ENCODE data around the gene LGALS7B. TPM values are rescaled to one million over a fixed set of nuclear protein-coding genes. Genes with fewer than 3 reads are reported as not detected.

Gene LGALS7B
- total RNA-seq, 1 experiment from 2014 or later: 2.4 TPM

DNA sequence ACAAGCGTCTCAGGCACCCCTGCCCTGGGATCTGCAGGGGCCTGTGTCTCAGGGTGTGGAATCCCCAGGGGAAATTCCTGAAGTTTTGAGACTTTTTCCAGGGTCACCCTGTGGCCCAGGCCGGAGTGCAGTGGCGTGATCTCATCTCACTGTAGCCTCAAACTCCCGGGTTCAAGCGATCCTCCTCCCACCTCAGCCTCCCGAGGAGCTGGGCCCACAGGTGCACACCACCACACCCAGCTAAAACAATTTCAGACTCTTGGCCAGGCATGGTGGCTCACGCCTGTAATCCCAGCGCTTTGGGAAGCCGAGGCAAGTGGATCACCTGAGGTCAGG lies 48.8 kb upstream of the LGALS7B start (continued):
- TF ChIP-seq CEBPB (IDR thresholded peaks at IDR 0.05; ENCODE audit: low read depth): no peak
- no peak for TF ChIP-seq POLR2AphosphoS5 (IDR thresholded peaks at IDR 0.05; ENCODE audit: low read depth, low read length)
- TF ChIP-seq ZNF274 (IDR thresholded peaks at IDR 0.05; ENCODE audit: low read depth, low read length): no peak
- TF ChIP-seq TCF7L2 (IDR thresholded peaks at IDR 0.05; ENCODE audit: borderline replicate concordance, extremely low read depth, insufficient read depth, insufficient read length): no peak
- TF ChIP-seq POLR2A (IDR thresholded peaks at IDR 0.05; ENCODE audit: borderline replicate concordance, extremely low read depth, insufficient read depth, insufficient read length): no peak

DNA sequence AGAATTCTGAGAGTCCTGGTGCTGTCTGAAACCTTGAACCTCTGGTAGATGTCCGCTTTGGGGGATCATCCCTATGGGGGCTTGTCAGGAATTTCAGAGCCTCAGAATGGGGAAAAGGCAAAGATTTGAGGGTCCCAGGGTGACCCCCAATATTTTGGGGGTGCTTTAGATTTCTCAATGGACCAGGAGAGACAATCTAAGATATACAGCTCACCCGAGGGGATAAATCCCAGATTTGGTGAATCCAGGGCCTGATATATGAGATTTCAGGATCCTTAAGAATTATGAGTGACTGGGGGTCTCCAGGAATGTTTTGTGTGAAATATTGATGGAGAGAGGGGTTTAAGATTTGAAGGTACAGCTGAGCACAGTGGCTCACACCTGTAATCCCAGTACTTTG lies 48.1 kb upstream of the LGALS7B start:
- no TSS peak for BruUV-seq (replicated peaks)
- Histone ChIP-seq H3K4me2 (ENCODE audit: low read length) (no peak overlapping the region), H3K27me3 (ENCODE audit: insufficient read depth, low read length) (no peaks in the 10 kb centered on the region), H3K36me3 (ENCODE audit: control insufficient read depth in 1 of 2, insufficient read depth in 2 of 2, low read length in 2 of 2) (no peaks in the 10 kb centered on the region), H3K4me3 (replicated peaks in 1 of 2; ENCODE audit: low read depth in 1 of 2, low read length in 2 of 2) (no peak overlapping the region), H3K9ac (ENCODE audit: low read length) (no peak overlapping the region), H3K79me2 (ENCODE audit: insufficient read depth, low read length) (no peaks in the 10 kb centered on the region), H4K20me1 (ENCODE audit: insufficient read depth) (no peaks in the 10 kb centered on the region), H2AFZ (ENCODE audit: low read depth, low read length, poor library complexity, severe bottlenecking) (no peak overlapping the region), H3K27ac (ENCODE audit: low read depth, low read length) (no peak overlapping the region), H3K9me2 (ENCODE audit: insufficient read depth) (no peaks in the 10 kb centered on the region), H3K9me3 (ENCODE audit: control insufficient read depth in 1 of 2, insufficient read depth in 1 of 2, low read depth in 1 of 2, low read length in 2 of 2) (no peaks in the 10 kb centered on the region), H3K4me1 (ENCODE audit: control insufficient read depth in 1 of 2, insufficient read depth in 2 of 2, low read length in 2 of 2) (peaks cover 0 to 12% of the 10 kb centered on the region in 2 experiments; a peak in 2 of 4 replicates)
- RAD21 ChIA-PET (ENCODE audit: low non-redundant PET in 1 of 2, low total read pairs in 2 of 2, uncharacterized antibody in 2 of 2, unreplicated experiment in 2 of 2): interaction anchor here in 1 of 2 experiments (0.7 kb wide), 1 partner anchor 297 kb away, joined by 3 read pairs; no protein-coding TSS in a partner anchor
- ATAC-seq (no peak), DNase-seq (ENCODE audit: low read depth, low spot score) (no peak)
- intact Hi-C loops (cut with micrococcal nuclease): no loop called here
- CTCF ChIA-PET: no interaction called here
- POLR2A ChIA-PET: no interaction called here
- TF ChIP-seq POLR2AphosphoS5 (IDR thresholded peaks at IDR 0.05; ENCODE audit: low read depth, low read length) (no peak), SIN3A (IDR thresholded peaks at IDR 0.05; ENCODE audit: low read depth) (no peak), FOSL1 (IDR thresholded peaks at IDR 0.05; ENCODE audit: low read depth) (no peak), SRF (IDR thresholded peaks at IDR 0.05; ENCODE audit: low read depth) (no peak)

DNA sequence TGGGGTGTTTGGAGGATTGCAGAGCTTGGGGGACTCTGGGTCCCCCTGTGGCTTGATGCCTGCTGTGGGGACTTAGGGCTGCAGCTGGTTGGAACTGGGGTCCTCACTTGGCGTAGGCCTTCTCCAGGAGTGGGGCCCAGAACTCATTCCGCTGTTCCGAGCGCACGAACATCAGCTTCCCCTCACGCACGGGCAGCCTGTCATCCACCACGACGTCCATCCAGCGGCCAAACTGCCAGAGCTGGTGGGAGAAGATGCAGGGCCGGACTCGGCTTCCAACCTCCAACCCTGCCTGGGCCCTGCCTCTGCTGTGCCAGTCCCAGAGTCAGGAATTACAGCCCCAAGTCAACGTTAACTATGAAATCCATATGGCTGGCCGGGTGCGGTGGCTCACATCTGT lies 47.3 kb upstream of the LGALS7B start:
- Histone ChIP-seq H3K4me2 (ENCODE audit: low read length) (no peak overlapping the region), H3K36me3 (ENCODE audit: control insufficient read depth in 1 of 2, insufficient read depth in 2 of 2, low read length in 2 of 2) (no peaks in the 10 kb centered on the region), H3K9ac (ENCODE audit: low read length) (no peak overlapping the region), H3K9me3 (ENCODE audit: control insufficient read depth in 1 of 2, insufficient read depth in 1 of 2, low read depth in 1 of 2, low read length in 2 of 2) (no peaks in the 10 kb centered on the region), H3K4me1 (ENCODE audit: control insufficient read depth in 1 of 2, insufficient read depth in 2 of 2, low read length in 2 of 2) (peaks cover 0 to 5% of the 10 kb centered on the region in 2 experiments; a peak in 2 of 4 replicates), H3K27me3 (ENCODE audit: insufficient read depth, low read length) (no peaks in the 10 kb centered on the region), H3K4me3 (replicated peaks in 1 of 2; ENCODE audit: low read depth in 1 of 2, low read length in 2 of 2) (no peak overlapping the region), H3K27ac (ENCODE audit: low read depth, low read length) (no peak overlapping the region), H3K79me2 (ENCODE audit: insufficient read depth, low read length) (no peaks in the 10 kb centered on the region), H4K20me1 (ENCODE audit: insufficient read depth) (no peaks in the 10 kb centered on the region), H3K9me2 (ENCODE audit: insufficient read depth) (no peaks in the 10 kb centered on the region), H2AFZ (ENCODE audit: low read depth, low read length, poor library complexity, severe bottlenecking) (no peak overlapping the region)
- CTCF ChIA-PET: no interaction called here
- DNase-seq (ENCODE audit: low read depth, low spot score) (no peak), ATAC-seq (no peak)
- intact Hi-C loops (cut with micrococcal nuclease): no loop called here
- BruUV-seq (replicated peaks): no TSS peak
- RAD21 ChIA-PET (ENCODE audit: low non-redundant PET in 1 of 2, low total read pairs in 2 of 2, uncharacterized antibody in 2 of 2, unreplicated experiment in 2 of 2): no interaction called here
- POLR2A ChIA-PET: interaction anchor here (0.9 kb wide), 1 partner anchor 25 kb away, joined by 3 read pairs; no protein-coding TSS in a partner anchor
- TF ChIP-seq EGR1 (IDR thresholded peaks at IDR 0.05; ENCODE audit: low read depth): no peak
- TF ChIP-seq TCF7L2 (IDR thresholded peaks at IDR 0.05; ENCODE audit: borderline replicate concordance, extremely low read depth, insufficient read depth, insufficient read length): no peak
- no peak for TF ChIP-seq ELF1 (IDR thresholded peaks at IDR 0.05; ENCODE audit: borderline replicate concordance, low read depth)
- TF ChIP-seq SP1 (IDR thresholded peaks at IDR 0.05; ENCODE audit: low read depth): no peak
- TF ChIP-seq RAD21 (IDR thresholded peaks at IDR 0.05; ENCODE audit: low read depth): no peak
- TF ChIP-seq POLR2A (IDR thresholded peaks at IDR 0.05; ENCODE audit: borderline replicate concordance, extremely low read depth, insufficient read depth, insufficient read length): no peak
- TF ChIP-seq CEBPB (IDR thresholded peaks at IDR 0.05; ENCODE audit: low read depth): no peak
- no peak for TF ChIP-seq YY1 (IDR thresholded peaks at IDR 0.05; ENCODE audit: extremely low read depth, insufficient replicate concordance, low read depth, low read length)
- TF ChIP-seq SIN3A (IDR thresholded peaks at IDR 0.05; ENCODE audit: low read depth): no peak
- no peak for TF ChIP-seq ZNF274 (IDR thresholded peaks at IDR 0.05; ENCODE audit: low read depth, low read length)
- no peak for TF ChIP-seq JUND (IDR thresholded peaks at IDR 0.05)
- TF ChIP-seq, protein P1, sequence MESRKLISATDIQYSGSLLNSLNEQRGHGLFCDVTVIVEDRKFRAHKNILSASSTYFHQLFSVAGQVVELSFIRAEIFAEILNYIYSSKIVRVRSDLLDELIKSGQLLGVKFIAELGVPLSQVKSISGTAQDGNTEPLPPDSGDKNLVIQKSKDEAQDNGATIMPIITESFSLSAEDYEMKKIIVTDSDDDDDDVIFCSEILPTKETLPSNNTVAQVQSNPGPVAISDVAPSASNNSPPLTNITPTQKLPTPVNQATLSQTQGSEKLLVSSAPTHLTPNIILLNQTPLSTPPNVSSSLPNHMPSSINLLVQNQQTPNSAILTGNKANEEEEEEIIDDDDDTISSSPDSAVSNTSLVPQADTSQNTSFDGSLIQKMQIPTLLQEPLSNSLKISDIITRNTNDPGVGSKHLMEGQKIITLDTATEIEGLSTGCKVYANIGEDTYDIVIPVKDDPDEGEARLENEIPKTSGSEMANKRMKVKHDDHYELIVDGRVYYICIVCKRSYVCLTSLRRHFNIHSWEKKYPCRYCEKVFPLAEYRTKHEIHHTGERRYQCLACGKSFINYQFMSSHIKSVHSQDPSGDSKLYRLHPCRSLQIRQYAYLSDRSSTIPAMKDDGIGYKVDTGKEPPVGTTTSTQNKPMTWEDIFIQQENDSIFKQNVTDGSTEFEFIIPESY (IDR thresholded peaks at IDR 0.05; ENCODE audit: extremely low read depth, insufficient replicate concordance, low read length): no peak
- no peak for TF ChIP-seq CBX3 (IDR thresholded peaks at IDR 0.05; ENCODE audit: low read depth)
- TF ChIP-seq EZH2phosphoT487 (IDR thresholded peaks at IDR 0.05; ENCODE audit: borderline replicate concordance): no peak
- no peak for TF ChIP-seq FOSL1 (IDR thresholded peaks at IDR 0.05; ENCODE audit: low read depth)
